Measurements from ENCODE around the gene LIPM. TPM values are rescaled to one million over a fixed set of nuclear protein-coding genes. Genes with fewer than 3 reads are reported as not detected.

LIPM gene
- total and polyA plus RNA-seq, 2 of the 13 experiments (the other 11 are each of a cell fraction or from before 2014, with no cell fraction given) = not detected

- BruUV-seq (replicated peaks) = no TSS peak
- Histone ChIP-seq H3K4me1 (ENCODE audit: insufficient read depth, low read length) (no peaks in the 10 kb centered on the region), H3K36me3 (replicated peaks in 1 of 2; ENCODE audit: control insufficient read depth in 1 of 2, insufficient read depth in 2 of 2, low read length in 2 of 2) (no peaks in the 10 kb centered on the region), H2AFZ (ENCODE audit: low read length) (no peak overlapping the region), H3K27me3 (ENCODE audit: control insufficient read depth in 1 of 2, insufficient read depth in 2 of 2, low read length in 2 of 2) (no peaks in the 10 kb centered on the region), H4K20me1 (ENCODE audit: insufficient read depth, low read length) (no peaks in the 10 kb centered on the region), H3K9ac (ENCODE audit: insufficient read depth, low read depth, low read length) (no peak overlapping the region), H3K4me2 (ENCODE audit: low read depth, low read length) (no peak overlapping the region), H3K9me3 (ENCODE audit: low read length) (no peaks in the 10 kb centered on the region), H3K4me3 (replicated peaks in 1 of 3; ENCODE audit: insufficient read depth in 1 of 3, low read depth in 2 of 3, low read length in 3 of 3) (no peak overlapping the region), H3K27ac (ENCODE audit: extremely low read length, insufficient read depth, low read length) (no peak overlapping the region), H3K79me2 (ENCODE audit: insufficient read depth, low read length) (no peaks in the 10 kb centered on the region)
- 84% methylated on average over 1 of the region's 1 CpG for WGBS (ENCODE audit: low lambda C conversion rate)
- ATAC-seq (no peak), DNase-seq (ENCODE audit: low spot score) (no peak), FAIRE-seq (no peak)
- CTCF ChIA-PET (ENCODE audit: low intra/inter-chr PET ratio, low total read pairs) = no interaction called here
- POLR2A ChIA-PET = no interaction called here
- intact Hi-C loops (cut with micrococcal nuclease; ENCODE audit: unreplicated experiment) (no loop called here), in situ Hi-C loops (cut with HindIII; ENCODE audit: extremely low pct_ligation_motif_present, low pct_unique_long_range_greater_than_20kb) (no loop called here)
- TF ChIP-seq SMAD9 (CRISPR knock-in tag; IDR thresholded peaks at IDR 0.05) (no peak), MLLT10 (CRISPR knock-in tag; IDR thresholded peaks at IDR 0.05) (no peak), ZBTB39 (CRISPR knock-in tag; IDR thresholded peaks at IDR 0.05) (no peak), ATF7-NPFF (CRISPR knock-in tag; IDR thresholded peaks at IDR 0.05; ENCODE audit: low read depth) (no peak), MTA3 (CRISPR knock-in tag; IDR thresholded peaks at IDR 0.05) (no peak), ZNF552 (CRISPR knock-in tag; IDR thresholded peaks at IDR 0.05; ENCODE audit: borderline replicate concordance) (no peak), ZBTB40 (IDR thresholded peaks at IDR 0.05) (no peak), ZBTB40 (CRISPR knock-in tag; IDR thresholded peaks at IDR 0.05) (no peak), PHF20 (CRISPR knock-in tag; IDR thresholded peaks at IDR 0.05) (no peak), PRDM4 (CRISPR knock-in tag; IDR thresholded peaks at IDR 0.05; ENCODE audit: borderline replicate concordance) (no peak), HNRNPK (IDR thresholded peaks at IDR 0.05; ENCODE audit: low read depth, low read length, poor library complexity, severe bottlenecking) (no peak), FOSL1 (CRISPR knock-in tag; IDR thresholded peaks at IDR 0.05; ENCODE audit: borderline replicate concordance) (no peak)
These were observed 58.5 kb downstream of the LIPM start for GRCh38 chr10:88861036-88861435.
